GM12874 (cell line): ENCODE measurements around the gene GJA9.

Source experiments
- TF ChIP-seq, protein P1 (sequence below): IDR thresholded peaks from 2 replicates; pipeline ENCODE4 v1.5.1; 2011; ENCODE audit warnings: low read depth, mild to moderate bottlenecking, control low read depth, low read length, moderate library complexity; ENCODE audit not compliant: insufficient read depth

GJA9 gene

DNA sequence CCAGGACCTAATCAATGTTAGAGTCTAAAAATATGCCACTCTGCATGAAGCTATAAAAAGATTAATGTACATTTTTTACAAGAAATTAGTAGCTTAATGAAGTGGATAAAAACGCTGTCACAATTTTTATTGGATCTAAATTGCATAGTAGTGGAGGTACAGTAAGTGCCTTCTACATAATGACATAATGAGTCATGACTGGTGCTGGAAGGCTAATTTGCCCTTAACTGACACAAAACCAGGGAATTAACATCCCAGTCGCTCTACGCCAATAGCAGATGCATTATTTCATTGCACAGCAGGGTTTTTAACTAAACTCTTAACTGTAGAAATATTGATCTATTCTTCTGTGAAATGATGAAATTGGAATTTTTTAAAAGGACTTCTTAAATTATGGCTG, 55.1 kb downstream of the GJA9 start:
- TF ChIP-seq, protein P1, sequence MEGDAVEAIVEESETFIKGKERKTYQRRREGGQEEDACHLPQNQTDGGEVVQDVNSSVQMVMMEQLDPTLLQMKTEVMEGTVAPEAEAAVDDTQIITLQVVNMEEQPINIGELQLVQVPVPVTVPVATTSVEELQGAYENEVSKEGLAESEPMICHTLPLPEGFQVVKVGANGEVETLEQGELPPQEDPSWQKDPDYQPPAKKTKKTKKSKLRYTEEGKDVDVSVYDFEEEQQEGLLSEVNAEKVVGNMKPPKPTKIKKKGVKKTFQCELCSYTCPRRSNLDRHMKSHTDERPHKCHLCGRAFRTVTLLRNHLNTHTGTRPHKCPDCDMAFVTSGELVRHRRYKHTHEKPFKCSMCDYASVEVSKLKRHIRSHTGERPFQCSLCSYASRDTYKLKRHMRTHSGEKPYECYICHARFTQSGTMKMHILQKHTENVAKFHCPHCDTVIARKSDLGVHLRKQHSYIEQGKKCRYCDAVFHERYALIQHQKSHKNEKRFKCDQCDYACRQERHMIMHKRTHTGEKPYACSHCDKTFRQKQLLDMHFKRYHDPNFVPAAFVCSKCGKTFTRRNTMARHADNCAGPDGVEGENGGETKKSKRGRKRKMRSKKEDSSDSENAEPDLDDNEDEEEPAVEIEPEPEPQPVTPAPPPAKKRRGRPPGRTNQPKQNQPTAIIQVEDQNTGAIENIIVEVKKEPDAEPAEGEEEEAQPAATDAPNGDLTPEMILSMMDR = no peak
